Hematopoietic multipotent progenitor cell treated with erythropoietin and hydrocortisone succinate and interleukin-3 and kit ligand, for 17 days (in vitro differentiated cells): ENCODE results near the gene NFE2.
"Not testable (repeated sequence)": the region's sequence is repeated elsewhere in the genome, so short reads cannot be mapped to it uniquely, and the experiment has no call there.

Source experiments
- DNase-seq: peaks from one replicate; pipeline ENCODE4 v3.0.0-alpha.2; 2015; ENCODE audit warnings: low spot score

Gene NFE2

DNA sequence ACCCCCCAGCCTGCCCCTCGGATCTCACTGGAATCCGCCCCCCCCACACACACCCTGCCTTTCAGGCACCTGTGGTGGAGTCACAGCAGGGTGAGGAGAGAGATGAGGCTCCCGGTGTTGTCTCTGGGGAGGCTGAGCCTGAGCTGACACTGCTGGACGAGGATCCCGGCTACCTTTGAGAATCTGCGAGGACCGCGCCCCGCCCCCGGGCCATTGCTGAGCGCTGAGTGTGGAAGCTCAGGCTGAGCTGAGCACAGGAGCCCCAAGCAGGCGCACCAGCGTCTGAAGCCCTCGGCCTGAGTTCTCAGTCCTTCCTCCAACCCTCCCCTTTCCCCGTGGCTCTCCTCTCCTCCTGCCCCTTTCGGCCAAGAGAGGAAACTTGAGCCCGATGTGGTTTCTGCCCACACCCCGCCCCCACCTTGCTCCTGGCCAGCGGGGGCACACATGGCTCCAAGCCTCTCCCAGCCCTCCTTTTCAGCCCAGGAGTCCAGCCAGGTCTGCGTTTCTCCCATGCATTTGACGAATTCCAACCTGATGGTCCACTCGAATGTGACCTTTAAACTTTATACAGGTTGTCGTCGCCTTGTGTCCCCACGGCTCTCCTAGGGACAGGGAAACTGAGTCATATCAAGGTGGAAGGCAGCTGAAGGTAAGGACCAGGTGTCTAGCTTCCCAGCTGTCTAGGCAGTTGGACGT lies at the start of gene NFE2:
Gene NFE2 (minus strand): TSS at position 284 of the 696 bp plus-strand sequence. CDS start 5,767 bp downstream, outside the sequence.
- DNase-seq: peak; percentile 88

DNA sequence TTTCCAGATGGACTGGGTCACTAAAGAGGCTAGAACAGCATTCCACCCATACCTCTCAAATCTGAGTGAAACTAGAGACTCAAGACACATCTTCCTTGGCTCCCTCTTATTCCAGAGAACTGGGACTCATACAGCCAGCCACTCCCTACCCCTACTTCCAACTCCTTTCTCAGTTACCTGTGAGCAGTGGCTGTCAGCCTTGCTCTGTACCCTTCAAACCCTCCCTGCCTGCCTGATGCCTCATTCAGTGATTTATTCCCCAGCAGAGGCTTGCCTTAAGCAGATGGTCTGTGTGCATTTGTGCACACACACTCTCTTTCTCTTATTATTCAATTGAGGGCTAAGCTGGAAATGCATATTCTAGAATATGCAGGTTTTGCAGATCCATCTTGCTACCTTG lies 48.9 kb upstream of the NFE2 start:
- DNase-seq: no peak

DNA sequence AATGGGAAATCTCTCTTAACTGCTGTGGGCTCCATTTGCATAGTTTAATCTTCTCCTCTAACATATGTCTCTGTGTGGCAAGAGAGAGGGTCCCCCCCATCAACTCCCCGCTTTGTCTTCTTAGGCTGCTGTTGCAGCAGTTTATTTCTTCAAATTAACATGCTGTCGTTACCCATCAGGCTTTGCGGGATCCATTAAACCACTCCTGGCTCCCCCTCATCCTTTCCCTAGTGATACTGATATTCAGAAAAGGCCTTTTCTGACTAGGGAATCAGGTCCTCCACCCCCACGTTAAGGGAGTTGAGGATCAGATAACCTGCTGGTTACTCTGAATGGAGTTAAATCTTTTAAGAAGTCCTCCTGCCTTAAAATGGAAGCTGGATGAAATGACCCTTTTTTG lies 48.2 kb upstream of the NFE2 start:
- DNase-seq: no peak

DNA sequence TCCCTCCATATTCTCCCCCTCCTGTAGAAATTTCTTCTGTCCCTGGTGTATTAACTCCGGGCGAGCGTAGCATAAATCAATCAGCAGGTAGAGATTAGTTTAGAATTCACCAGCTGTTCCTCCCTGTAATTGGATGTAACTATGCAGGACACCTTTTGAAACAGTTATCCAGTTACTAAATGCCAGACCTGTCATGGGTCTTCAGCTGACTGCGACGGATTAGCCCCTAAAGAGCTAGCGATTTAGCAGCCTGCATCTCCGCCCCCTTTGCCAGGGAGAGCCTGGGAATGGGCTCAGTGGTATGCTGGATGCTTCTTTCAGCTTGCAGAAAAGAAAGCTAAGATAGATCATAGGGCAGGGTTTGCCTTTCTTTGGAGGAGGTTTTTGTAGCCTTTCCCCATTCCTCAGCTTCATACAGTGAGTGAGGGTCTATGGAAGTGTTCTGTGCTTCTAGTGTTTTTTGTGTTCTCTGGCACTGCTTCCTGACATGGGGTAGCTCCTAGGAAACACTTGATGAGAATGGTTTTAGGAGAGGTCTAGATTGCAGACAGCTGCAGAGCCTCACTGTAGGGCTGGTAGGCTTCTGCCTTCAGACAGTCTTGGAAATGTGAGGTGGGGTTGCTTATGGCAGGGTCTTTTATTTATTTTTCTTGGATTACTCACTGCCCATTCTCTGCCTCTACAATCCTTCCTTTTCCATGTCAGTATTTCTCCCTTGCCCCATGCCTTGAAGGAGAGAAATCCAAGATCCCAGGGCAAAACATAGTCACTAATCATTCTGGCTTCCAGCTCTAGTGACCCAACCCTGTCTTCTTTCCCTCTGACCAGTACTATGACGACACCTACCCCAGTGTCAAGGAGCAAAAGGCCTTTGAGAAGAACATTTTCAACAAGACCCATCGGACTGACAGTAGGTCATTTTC lies 40.8 kb upstream of the NFE2 start:
- DNase-seq: no peak

DNA sequence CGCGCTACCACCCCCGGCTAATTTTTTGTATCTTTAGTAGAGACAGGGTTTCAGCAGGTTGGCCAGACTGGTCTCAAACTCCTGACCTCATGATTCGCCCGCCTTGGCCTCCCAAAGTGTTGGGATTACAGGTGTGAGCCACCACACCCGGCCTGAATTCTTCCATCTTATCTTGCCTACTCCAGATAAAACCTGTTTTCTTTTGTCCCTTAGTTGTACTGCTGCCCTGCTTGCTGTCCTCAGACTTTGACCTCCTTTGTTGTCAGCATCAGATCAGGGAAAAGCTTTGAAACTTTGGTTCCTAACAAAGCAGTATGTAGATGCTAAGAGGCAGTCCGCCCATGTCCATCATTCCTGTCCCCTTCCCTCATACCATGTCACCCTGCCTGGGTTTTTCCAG lies 40.0 kb upstream of the NFE2 start:
- no peak for DNase-seq

DNA sequence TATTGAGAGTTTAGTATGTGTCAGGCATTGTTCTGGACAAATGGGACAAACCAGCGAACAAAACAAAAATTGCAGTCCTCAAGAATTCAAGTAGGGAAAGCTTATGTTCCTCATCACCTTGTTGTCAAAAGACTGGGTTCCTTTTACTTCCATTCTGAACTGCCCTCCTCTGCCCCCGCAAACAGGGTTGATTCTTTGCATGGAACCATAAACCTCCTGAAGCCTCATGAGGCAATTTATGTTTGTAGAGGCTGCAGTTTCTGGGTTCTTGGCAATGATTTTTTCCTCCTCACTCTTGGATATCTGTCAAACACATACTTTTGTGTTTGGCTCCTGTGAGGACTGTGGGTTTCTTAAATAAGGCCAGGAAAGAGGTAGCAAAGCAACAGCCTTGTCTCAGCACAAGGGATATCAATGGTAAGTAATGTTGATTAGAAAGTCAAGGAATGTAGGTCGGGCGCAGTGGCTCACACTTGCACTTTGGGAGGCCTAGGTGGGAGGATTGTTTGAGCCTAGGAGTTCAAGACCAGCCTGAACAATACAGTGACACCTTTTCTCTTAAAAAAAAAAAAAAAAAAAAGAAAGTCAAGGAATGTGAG lies 38.0 kb upstream of the NFE2 start:
- DNase-seq: no peak

DNA sequence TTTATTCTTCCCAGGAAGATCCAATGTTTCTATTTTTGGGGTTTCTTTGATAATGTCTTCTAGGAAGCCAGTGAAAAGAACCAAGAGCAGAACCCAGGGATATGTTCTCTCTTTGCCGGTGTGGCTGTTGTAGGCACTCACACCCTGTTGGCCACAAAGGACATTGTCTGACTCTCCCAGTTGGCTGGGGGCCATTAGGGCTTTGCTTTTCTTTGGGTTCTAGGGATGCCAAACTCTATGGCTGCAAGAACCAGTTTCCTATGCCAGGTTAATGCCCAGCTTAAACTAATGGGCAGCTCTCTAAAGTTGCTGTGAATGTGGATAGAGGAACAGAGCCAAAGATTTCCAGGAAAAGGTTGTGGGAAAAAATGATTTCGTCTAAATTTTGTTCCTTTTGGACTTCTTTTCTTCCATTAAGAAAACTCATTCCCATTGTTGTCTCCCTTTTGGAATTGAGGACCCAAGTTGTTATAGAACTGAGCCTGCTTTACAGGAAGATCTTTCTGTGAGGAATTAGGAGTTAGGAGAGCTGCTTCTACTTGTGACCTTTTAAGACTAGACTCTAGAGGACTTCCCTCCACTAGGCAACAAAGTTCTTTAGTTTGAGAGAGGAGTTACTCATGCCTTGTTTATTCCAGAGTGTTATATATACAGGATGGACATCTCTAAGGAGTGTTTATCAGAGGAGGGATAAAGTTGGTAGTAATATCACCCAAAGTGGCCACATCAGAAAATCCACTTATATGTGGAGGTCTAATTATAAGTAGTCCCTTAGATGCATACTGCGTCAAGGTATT lies 37.2 kb upstream of the NFE2 start:
- no peak for DNase-seq

DNA sequence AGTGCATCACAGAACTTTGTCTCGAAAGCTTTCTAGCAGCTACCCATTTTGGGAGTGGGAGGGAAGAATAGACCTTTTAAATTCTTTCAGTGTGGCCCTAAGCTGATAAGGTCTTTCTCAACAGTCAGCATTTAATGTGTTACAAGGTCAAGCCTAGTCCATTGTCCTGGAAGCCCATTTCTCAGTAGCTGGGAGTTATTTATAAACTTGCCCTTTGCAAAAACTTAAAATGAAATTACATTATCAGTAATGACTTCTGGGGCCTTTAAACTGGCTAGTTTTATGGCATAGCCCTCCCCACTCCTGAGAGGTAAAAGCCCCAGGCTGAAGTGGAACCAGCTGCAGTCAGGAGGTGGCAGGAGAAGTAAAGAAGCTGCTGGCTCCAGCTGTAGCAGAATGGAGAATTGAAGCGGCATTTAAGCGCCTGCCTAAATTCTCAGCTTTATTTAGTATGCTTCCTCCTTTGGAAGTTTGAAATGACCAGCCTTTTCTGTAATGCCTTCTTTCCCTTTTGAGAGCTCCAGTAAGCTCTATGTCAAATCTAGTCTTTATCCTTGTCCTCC lies 36.5 kb upstream of the NFE2 start:
- DNase-seq: no peak

DNA sequence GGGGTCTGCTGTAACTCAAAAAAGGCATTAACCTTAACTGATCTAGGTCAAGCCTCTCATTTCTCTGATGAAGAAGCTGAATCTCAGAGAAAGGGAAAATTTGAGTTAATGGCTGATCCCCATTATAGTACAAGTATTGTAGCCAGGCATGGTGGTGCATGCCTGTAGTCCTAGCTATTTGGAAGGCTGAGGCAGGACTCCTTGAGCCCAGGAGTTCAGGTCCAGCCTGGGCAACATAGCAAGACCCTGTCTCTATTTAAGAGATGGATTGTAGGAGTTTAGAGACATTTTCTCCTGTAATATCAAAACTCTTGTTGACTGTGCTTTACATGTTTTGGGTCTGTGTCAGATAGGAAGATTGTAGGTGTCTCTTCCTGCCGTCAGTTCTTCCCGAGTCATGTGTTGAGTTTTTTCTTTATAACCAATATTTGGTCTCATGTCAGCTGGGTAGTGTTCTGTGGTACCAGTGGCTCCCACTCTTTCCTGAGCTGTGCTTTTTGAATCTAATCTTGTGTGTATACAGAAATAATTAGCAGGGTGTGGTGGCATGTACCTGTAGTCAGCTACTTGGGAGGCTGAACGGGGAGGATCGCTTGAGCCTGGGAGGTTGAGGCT lies 32.7 kb upstream of the NFE2 start:
- no peak for DNase-seq

DNA sequence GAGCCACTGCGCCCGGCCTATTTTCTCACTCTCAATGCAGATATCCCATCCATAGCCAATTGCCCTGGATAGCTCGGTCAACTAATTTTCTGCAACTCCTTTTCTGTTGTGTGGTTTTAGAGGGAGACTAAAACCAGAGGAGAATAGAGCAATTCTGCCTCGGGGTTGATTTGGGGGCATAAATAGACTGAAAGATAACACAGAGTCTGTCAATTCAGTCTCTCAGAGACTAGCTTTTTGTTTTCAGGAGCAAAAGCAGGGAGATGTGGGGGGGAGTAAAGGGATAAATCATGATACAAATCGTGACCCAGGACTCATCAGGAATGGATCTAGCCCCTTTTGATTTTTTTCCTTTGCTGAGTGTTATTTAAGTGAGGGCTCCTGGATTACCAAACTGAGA lies 30.6 kb upstream of the NFE2 start:
- DNase-seq: no peak

DNA sequence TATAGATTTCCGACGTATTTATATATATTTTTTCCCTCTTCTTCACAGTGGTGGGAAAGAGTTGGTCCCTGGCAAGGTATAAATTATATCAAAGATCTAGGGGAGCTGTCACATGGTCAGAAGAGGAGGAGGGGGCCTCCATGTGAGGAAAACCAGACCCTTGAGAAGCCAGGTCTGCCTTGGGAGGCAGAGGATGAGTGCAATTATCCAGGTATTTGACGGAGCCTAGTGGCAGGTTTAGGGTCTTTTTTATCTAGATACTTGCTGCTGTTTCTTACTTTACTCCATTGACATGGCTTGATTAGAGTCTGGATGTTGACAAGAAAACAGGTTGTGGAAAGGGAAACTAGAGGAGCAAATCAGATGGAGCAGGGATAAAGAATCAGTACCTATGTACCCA lies 29.6 kb upstream of the NFE2 start:
- no peak for DNase-seq

DNA sequence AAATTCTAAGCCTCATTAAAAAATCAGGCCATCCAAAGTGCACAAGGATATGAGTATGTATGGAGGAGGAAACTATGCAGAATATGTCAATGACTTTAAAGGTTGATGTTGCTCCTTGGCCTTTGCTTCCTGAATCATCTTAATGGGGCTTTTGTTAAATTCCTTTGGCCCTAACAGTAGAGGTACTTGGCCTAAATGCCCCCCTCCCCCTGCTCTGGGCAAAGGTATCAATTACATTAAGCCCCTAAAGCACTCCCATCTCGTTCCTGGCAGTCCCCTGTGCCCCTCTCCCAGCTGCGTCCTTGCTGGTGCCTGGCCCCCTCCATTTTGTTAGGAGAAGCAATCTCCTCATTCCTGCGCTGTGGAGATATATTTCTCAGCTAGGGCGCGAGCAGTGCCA lies 28.9 kb upstream of the NFE2 start:
- DNase-seq: no peak

DNA sequence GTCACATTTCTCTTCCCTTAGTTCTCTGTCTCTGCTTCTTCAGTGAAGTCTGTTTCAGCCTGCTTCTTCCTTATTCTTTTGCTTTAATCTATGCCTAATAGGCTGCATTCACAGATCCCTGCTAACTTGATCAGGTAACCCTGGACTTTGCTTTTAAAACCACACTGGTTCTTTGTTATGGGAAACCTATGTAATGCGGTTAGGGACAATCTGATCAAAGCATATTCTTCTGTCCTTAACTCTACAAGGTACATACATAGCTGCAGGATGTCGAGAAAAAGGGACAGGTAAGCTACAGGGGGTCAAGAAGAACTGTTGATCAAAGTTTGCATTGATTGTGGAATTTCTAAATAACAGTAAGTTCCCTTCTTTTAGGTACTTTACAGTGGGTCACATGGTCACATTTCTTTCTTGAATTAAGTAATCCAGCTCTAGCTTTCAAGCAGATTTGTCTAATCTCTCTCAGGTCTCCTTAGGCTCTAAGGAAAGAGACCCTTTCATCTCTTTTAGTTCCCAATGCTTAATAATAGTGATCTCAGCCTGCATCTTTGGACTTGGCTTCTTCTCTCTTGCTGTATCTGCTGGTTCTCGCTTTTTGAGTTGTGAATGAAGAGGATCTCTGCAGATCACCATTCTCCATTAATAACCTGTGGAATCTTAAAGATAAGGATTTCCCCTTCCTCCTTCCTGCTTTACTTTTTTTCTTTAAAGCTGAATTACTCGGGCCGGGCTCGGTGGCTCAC lies 28.0 kb upstream of the NFE2 start:
- no peak for DNase-seq

DNA sequence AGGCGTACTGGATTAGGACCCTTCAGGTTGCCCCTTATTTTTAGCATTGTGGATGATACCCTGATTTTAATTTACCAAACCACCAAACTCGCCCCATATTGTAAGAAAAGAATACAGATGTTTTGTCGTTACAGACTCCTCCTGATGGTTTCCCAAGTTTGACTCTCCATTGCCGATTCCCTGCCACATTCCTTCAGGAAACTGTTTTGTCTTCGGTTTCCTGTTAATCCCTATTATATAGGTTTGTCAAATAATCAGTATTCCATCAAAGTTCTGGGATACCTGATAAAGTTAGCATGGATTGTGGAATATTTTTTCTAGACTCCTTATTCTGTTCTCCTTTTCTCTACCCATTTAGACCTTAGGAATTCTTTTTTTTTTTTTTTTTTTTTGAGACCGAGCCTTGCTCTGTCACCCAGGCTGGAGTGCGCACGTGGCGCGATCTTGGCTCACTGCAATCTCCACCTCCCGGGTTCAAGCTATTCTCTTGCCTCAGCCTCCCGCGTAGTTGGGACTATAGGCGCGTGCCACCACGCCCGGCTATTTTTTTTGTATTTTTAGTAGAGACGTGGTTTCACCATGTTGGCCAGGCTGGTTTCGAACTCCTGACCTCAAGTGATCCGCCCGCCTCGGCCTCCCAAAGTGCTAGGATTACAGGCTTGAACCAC lies 24.8 kb upstream of the NFE2 start:
- not testable (repeated sequence) for DNase-seq

DNA sequence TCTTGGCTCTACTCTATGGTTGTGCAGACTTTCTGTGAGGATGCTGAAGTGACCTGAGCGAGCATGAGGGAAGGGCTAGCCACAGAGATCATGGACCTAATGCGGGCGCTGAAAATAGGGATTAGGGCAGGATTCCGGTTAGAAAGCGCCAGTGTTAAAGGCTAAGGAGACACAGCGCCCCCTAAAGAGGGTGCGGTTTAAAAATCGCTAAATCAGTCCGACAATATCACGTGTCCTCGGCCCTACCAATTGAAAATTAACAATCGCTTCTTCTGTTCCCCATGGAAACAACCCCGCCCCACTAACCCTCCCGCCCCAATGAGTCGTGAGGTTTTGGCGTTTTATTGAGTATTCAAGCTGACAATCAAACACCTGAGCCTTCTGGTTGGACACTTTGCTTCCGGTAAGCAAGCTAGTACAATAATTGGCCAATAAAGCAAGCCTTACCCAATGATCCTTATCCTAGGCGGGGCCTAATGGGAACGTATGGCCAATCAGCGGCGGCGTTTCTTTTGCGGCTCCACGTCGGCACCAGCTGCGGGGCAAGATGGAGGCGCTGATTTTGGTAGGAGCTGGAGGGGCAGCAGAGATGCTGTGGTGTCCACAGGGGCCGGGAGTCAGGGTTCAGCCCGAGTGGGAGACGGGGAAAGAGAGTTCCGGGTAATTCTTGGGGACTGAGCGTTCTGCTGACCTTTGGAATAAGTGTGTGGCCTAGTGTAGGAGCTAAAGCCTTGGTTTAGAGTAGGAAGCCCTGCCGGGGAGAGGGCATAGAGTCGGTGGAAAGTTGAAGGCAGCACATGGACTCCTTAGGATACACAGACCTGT lies 24.0 kb upstream of the NFE2 start, which contains the start of gene COPZ1:
Gene COPZ1 (plus strand): TSS at position 515 of the 825 bp plus-strand sequence. CDS start 33 bp downstream, at position 548.
- DNase-seq: peak; percentile 99

DNA sequence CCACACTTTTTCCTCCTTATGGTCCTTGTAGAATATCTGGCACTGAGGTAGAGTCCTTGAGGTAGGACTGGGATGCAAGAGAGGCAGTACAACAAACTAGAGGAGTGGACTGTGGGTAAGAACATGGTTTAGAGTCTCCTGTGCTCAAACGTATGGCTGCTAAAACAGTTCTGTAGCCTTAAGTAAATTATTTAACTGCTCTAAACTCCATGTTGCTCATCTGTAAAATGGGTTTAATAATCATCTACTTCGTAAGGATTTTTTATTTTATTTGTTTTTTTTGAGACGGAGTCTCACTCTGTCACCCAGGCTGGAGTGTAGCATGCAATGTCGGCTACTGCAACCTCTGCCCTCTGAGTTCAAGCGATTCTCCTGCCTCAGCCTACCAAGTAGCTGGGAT lies 20.5 kb upstream of the NFE2 start:
- no peak for DNase-seq

DNA sequence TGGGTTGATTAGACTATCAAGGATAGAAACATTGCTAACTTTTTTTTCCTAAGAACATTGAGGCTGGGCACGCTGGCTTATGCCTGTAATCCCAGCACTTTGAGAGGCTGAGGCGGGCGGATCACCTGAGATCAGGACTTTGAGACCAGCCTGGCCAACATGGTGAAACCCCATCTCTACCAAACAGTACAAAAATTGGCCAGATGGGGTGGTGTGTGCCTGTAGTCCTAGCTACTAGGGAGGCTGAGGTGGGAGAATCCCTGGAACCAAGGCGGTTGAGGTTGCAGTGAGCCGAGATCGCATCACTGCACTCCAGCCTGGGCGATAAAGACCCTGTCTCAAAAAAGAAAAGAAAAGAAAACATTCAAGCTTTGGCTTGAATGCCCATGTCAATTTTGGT lies 11.5 kb upstream of the NFE2 start:
- DNase-seq: not testable (repeated sequence)

DNA sequence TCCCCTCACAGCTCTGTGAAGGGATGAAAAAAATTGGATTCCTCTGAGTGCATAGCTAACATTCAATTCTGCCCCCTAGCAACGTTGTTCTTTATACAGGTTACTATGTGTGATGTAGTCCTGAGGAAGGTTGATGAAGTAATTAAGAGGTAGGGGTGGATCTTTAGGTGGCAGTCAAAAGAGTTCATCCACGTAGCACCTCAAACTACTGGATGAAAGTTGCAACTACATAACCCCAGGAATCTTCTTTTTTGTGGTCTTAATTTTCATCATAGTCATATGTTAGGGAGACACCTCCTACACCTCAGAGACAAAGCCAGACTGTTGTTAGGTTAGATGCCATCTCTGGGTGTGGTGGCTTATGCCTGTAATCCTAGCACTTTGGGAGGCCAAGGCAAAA lies 10.2 kb upstream of the NFE2 start:
- DNase-seq: peak; percentile 6
